Inflammatory macrophage treated with lipopolysaccharide for 1 hour (primary cell): Measurements from ENCODE around the gene FHAD1.

Experiments
- DNase-seq, 2 donors: peaks; one replicate each; pipeline ENCODE4 v3.0.0-alpha.2; 2020 to 2022

The FHAD1 gene

DNA sequence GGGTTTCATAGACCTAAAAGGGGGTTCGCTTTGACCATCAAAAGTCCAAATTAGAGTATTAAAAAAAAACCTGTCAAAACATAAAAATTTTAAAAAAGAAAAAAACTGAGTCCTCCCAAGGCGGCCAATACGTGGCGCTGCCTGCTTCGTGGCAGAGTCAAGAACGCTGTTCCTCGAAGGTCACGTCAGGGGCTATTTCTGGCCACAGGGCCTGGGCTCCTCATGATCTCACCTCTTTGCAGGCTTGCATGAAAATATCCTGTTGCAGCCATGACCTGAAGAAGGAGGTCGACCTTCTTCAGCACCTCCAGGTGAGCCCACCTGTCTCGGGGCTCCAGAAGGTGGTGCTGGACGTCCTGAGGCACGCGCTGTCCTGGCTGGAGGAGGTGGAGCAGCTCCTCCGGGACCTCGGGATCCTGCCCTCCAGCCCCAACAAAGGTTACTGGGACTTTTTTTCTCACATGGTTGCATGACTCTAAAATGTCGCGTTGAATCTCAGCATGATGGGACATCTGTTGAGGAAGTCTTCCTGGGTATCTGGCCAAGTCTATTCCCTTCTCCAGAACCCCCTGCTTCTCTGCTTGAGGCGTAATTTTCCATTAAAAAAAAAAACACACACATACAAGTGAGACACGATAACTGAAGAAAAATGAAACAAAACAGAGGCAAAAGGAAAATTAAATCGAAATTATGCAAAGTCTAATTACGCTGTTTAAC, 82.2 kb downstream of the FHAD1 start:
- peak; percentile 45 to 63 for DNase-seq

DNA sequence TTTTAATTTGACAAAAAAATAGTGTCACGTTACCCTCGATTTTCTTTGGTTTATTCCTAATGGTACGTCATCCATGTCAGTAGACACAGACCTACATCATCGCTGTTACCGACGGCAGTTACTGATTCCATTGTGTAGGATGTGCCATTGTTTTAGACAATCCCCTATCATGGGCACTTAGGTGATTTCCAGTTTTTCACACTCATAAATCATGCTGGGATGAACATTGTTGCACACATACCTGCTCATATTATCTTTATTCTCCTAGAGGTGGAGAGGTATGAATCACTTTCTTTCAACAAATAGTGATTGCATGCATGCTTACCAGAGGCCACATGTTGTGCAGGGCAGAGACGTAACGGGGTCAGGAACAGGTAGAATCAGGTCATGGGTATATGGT, 83.0 kb downstream of the FHAD1 start:
- DNase-seq, result no peak

DNA sequence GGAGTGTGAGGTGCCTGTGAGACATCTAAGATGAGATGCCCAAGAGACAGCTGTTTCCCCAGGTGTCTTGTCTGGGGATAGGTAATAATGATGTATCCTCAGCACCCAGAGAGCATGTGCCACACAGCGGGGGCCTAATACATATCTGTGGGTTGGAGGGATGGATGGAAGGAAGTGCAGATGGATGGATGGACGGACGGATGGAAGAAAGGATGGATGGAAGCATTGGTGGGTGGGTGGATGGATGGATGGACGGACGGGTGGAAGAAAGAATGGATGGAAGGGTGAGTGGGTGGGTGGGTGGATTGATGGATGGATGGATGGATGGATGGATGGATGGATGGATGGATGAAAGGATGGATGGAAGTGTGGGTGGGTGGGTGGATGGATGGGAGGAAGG, 84.2 kb downstream of the FHAD1 start:
- DNase-seq, result no peak

DNA sequence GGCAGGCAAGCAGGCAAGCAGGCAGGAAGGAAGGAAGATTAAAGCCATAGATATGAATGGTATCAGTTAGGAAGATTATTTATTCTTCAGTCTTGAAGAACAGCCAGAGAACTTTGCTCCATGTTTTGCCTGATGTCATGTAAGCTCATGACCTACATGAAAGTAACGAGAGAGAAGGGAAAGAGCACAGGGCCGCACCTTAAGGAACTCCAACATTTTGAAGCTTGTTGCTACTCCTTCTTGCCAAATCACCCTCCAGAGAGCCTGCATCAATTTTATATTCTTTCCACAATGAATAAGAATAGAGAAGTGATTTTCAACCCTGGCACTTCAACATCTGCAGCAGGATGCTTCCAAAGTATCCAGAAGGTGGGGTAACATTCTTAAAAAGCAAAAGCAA, 84.7 kb downstream of the FHAD1 start:
- DNase-seq, result no peak

DNA sequence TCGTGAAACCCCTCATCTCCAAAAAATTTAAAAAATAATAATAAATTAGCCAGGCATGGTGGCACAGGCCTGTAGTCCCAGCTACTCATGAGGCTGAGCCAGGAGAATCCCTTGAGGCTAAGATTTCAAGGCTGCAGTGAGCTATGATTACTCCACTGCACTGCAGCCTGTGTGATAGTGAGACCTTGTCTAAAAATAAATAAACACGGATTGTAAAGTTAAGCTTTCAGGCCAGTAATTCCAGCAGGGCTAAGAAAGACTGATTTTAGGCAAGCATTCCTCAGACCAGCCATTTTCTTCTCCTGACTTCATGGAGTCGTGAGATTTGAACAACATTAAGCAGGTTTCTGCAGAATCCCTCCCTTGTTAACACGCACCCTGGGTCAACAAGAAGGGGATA, 85.5 kb downstream of the FHAD1 start:
- no peak for DNase-seq

DNA sequence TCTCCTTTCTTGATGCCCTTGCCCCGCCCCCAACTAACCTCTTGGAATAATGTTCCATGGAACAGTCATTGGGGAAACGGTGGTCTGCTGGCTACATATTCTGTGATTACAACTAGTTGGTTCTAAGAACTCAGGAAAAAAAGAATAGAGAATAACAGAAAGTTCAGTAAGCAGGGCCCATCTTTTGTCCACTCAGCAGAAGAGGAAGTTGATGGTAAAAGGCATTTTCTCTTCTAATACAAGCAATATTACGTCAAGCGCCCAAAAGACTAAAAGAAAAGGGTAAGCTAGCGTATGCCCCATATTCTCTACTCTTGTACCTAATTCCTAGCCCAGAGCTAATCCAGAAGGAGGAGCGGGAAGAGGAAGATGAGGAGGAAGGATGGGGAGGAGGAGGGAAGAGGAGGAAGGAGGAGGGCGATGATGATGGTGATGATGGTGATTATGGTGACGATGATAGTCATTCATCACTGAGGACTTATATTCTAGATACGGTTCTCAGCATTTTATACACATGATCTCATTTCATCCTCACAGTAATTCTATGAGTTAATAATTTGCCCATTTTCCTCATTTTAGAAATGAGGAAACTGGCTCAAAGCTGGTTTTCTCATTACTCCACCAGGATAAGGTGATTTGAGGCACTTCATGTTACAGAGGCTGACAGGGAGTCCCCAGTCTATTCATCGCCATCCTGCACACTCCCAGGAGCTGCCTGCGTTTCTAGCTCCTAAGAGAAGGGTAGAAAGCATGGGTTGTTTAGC, 86.1 kb downstream of the FHAD1 start:
- DNase-seq, result no peak

DNA sequence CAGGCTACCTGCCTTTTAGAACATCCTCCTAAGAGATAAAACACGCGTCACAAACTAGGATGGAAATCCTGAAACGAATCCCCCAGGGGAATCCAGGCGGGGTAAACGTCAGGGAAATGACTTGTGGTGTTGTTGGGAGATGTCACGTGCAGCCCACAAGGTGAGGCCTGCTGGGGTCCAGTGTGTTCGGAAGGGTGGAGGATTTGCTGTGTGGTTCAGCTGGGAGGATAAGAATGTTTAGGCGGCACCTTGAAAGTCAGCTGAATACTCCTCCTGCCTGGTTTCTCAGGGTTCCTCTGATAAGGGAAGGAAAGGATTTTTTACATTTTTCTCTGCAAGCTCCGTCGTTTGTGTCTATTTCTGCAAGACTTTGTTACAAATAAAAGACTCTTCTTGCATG, 88.0 kb downstream of the FHAD1 start:
- DNase-seq, result no peak

DNA sequence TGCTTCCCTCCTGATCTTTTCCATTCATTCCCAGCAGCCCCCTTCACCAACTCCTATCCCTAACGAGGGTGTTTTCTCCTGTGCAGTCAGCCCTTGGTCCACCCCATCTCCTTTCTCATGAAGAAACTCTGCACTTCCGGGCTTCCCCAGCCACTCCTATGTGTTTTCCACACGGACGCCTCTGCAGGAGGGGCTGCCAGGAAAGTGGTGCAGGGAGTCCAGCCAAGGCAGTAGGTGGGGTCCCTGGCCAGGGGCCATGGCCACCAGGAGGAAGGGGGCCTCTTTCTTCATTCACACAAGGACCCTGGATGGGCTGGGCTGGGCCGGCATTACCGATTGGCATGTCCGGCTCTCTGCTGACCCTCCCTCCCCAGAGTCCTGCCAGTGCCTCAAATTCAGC, 89.8 kb downstream of the FHAD1 start:
- no peak for DNase-seq

DNA sequence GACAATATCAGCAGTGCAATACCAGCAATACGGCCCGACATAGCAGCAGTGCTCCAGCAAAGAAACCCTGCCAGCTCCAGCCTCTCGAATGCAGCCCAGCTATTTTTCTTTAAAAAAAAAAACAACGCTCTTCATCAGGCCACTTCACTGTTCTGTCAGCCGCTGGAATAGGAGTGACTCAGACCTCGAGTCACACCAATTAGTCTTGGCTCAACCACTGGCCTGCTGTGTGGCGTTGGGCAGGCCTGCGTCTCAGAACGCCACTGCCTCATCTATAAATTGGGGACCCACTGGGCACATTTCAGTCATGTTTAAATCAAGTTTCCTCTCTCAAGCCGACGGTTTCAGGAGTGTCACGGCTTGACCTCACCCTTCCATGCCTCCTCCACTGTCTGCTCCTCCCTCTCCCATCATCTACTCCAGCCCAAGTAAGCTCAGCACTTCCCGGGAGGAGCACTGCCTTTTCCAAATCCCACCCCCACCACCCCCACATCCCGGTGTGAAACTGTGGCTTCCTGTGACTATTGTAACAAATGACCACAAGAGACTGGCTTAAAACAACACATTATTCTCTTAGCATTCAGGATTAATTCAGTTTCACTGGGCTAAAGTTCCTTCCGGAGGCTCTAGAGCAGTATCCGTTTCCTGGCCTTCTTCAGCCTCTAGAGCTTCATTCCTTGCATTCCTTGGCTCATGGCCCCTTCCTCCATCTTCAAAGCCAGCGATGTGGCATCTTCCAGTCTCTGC, 90.8 kb downstream of the FHAD1 start:
- no peak for DNase-seq

DNA sequence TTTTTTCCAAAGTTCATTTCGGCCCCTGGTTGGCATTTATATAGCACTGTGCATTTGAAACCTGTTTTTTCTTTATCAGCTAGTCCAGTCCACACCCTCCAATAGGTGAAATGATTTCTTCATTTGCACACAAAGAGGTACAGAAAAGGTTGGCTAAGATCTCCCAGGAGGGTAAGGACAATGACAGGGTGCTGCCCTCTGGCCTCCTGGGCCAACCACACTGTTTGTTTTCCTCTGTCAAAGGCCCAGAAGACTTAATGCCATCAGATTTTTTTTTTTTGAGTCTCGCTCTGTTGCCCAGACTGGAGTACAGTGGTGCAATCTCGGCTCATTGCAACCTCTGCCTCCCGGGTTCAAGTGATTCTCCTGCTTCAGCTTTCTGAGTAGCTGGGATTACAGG, 92.5 kb downstream of the FHAD1 start:
- DNase-seq, result no peak

DNA sequence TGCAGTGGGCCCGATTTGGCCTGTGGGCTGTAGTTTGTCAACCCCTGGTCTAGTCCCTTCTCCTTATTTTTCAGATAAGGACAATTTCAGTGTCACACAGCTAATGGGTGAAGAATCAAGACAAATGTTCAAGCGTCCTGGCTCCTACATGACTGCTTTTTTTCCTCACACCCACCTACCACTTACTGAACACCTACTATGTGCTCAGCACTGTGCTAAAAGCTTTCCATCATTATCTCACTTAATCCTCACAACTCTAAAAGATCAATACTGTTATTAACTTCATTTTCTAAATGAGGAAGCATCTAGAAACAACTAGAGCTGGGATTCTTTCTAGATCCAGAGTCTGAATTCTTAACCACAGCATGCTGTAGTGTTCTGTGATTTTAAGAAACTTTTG, 94.2 kb downstream of the FHAD1 start:
- no peak for DNase-seq

DNA sequence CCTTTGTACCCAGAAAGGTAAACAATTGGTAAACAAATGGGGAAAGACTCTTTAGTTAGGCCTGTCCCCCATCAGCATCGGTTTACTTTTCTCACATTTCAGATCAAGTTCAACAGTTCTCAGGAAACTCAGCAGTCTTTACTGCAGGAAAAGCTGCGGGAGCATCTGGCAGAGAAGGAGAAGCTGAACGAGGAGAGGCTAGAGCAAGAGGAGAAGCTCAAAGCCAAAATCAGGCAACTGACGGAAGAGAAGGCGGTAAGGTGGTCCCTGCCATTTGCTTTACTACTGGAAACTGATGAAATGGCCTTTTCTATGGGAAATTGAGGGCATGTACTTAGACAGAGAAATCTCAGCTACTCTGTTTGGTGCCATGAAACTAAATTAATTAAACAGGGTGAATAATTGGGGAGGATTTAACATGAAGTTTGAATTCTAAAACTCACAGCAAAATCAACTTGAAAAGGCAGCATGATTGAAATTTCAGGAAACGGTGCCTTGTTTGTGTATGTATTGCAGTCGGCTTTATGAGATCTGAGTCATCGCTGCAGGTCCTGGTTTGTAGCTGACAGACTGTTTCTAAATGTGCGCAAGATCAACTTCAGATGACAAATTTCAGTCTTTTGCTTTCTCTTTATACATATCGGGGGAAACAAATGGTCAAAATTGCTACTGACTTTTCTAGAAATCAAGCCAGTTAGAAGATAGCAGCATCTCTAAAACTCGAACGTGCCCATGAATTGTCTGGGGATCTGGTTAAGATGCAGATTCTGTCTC, 94.8 kb downstream of the FHAD1 start:
- peak; percentile 61 to 69 for DNase-seq

DNA sequence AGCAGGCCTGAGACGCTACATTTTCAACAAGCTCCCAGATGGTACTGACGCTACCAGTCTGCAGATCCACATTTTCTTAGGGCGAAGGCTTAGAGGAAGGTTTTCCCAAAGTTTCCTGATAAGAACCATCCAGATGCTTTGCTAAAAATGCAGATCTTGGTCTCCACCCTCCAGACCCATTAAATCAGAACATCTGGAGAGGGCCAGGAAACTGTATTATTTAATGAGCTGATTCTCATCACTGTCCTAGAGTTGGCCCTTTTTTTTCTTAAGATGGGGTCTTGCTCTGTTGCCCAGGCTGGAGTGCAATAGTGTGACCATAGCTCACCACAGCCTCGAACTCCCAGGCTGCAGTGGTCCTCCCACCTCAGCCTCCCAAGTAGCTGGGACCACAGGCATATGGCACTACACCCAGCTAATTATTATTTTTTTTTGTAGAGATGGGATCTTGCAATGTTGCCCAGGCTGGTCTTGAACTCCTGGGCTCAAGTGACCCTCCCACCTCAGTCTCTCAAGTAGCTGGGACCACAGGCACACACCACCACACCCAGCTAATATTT, 95.5 kb downstream of the FHAD1 start:
- DNase-seq, result no peak

DNA sequence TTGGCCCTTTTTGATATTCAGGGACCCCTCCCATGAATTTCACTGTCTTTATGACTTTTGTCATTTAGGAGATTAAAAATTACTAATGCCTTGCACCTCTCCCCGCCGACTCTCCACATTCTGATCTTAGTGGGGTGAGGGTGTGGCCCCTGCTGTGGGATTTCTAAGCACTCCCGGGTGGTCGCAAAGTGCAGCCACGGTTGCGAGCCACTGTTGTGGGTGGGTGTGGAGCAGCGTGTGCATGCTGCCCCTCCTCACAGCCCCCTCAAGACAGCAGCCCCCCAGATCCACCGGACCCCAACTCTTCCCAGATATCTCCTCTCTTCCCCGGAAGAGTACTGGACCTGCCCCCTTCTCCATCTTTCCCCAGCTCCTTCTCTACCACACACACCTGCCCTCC, 96.1 kb downstream of the FHAD1 start:
- no peak for DNase-seq

DNA sequence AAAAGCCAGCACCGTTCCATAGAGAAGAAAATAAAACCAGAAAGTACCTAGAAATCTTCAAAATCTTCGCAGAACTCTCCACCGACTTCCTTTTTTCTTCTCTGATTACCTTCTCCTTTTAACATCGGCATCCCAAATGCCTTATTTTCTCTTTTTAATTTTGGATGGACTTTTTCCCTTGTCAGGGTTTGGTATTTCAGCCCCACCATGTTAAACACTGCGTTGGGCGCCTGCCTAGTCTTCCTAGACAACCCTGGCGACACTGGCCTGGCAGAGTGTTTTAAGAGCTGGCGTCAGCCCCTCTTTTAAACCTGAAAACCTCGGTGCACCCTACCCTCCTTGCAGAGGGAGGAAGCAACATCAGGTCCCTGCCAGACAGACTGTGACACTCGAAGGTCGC, 96.7 kb downstream of the FHAD1 start:
- no peak for DNase-seq

DNA sequence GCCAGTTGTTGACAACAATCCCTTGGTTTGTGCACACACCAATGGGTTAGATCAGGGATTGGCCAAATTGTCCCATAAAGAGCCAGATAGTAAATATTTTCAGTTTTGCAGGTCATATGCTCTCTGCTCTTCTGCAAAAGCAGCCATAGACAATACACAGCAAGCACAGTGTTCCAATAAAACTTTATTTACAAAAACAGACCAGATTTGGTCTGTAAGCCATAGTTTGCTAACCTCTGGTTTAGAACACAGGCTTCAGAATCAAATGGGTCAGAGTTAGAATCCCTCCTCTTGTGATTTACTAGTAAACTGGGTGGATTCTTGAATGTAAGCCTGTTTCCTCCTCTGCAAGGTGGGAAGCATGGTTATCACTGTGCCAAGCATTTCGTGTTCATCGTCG, 97.4 kb downstream of the FHAD1 start:
- no peak for DNase-seq

DNA sequence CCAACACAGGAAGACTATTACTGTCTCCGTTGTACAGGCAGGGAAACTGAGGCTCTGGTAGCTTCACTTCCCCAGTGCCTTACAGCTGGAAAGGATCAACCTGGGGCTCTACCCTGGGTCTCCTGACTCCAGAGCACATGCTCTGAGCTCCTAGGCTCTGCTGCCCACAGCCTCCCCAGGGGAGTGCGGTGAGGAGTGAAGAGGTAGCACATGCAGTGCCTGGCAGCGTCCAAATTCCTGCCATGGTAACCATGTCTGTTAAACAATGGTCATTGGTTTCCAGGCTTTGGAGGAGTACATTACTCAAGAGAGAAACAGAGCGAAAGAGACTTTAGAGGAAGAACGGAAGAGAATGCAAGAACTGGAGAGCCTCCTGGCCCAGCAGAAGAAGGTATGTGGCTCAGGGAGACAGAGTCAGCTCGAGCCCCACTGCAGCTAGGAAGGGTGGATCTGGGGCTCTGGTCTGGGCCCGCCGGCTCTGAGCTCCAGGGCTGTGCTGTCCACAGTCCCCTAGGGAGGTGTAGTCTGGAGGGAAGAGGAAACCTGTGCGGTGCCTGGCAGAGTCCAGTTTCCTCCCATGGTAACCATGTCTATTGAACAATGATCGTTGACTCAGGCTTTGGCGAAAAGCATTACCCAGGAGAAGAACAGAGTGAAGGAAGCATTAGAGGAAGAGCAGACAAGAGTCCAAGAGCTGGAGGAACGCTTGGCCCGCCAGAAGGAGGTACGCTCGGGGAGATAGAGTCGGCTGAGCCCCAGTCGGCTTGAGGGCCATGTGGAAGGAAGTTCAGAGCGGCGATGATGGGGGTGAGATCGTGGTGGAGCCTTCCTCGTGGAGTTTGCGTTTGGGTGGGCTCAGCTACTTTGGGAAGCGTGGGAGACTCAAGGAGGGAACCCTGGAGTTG, 98.0 kb downstream of the FHAD1 start:
- DNase-seq, result no peak

DNA sequence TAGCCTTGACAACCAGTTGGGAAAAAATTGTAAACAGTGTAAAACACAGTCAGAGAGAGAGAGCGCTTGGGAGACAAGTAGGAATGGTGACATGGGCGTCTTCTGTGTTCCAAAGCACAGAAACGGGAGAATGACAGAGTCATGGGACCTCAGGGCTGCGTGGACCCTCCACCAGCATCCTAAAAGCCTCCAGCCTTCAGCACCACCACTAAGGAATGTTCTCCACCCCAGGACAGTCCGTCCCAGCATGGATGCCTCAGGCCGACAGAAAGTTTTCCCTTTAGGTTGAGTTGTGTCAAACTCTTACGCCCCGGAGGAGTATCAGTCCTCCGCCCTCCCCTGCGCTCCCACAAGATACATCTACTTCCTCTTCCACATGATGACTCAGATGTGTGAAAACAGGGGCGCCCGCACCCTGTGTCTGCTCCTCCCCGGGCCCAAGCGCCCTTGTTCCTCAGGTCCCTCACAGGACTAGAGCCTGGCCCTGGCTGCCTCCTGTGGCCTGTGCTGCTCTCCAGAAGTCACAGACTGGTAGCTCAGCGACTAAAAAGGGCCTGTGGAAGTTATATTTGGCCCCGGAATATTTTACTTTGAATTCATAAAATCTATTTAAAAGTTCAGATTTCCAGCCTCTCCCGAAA, 98.8 kb downstream of the FHAD1 start:
- peak; percentile 85 to 89 for DNase-seq

DNA sequence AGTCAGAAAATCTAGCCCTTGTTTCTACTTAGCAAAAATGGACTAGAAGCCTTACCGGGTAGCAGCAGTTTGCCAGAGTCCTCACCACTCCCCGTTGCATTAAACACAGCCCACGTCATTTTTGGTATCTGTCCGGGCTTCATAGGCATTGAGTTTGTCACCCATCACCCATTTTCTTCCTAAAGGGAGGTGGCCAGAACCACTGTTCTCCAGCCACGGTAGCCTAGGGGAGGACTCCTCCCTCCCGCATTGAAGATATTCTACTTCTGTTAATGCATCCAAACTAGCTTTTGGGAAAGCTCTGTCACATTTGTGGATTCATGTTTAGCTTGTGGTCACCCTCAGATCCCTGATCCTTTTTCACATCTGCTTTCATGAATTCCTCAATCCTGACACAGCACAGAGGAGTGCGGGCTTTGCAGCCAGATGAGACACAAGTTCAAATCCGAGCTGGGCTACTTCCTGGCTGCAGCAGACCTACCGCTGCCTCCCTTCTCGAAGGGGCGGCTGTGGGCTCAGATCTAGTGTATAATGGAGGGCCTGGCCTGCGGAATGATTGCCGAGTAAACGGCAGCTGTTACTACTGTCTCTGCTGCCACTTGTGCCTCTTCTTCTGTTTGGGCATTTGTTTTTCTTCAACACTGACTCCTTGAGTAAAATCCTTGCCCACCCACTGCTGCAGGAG, 99.5 kb downstream of the FHAD1 start:
- no peak for DNase-seq

DNA sequence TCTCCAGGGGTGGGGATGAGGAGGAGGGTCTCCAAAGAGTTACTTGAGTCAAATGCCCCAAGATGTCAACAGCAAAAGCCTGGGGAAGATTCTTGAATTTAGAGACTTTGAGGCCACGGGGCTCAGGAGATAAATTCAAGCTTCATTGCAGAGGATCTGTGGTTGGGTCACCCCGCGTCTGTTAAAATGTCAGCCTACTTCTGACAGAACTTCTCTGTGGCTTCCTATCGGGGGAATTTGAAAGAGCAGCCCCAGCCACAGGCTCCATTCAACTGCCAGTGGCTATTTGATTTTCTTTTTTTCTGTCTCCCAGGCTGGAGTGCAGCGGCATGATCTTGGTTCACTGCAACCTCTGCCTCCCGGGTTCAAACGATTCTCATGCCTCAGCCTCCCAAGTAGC, 100.2 kb downstream of the FHAD1 start:
- DNase-seq, result no peak

DNA sequence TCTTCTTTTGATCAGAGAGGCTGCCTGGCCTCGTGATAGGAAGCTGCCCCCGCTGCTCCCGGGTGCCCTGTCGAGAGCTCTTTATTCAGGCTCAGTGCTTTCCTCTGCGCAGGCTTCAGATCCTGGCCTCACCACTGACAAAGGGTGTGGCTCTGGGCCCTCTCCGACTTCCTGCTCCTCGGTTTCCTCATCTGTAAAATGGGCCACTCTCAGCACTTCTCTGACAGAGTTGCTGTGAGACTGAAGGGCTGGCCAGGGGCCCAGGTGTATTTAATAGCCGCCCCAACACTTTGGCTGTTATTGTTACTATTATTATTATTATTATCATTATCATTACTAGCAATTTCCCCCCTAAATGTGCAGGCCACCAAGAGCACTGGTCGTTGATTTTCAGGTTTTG, 101.6 kb downstream of the FHAD1 start:
- DNase-seq, result no peak
